ENCODE results near the gene MGAT4A.

The MGAT4A gene

DNA sequence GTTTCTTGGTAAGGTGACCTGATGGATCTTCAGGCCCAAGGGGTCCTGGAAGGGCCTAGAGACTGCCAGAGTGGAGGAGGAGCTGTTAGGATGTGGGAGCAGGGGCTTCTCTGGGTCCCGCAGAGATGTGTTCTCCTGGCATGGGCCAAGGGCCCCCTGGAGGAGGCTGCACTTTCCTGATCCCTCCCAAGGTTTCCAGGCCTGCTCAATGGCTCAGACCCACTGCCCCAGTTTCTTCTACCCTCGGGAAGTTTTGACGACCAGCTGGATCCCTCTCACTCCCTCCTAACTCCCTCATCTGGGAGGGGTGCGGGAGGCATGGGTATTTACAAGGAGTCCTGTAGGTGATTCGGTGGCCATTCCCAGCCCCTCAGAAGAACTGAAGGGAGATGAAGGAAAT, 158.7 kb downstream of the MGAT4A start:
- no peak for DNase-seq (ENCODE audit: low read depth)

DNA sequence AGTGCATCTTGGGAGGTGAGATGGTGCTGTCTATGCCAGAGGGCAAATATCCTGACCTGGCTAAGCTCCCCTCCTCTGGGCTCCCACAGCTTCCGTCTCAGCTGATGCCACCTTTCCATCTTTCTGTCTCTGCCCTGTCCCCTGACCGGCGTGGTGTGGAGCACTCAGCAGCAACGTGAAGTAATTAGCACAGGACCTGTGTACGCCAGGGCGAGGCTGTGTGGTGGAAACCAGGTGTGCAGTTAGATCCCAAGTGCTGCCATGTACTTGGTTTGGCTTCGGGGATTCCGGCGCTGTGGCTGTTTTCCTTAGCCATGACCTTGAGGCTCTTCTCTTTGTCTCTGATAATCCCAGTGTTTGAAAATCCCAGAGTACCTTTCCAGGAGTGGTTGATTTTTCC, 159.1 kb downstream of the MGAT4A start:
- DNase-seq (ENCODE audit: low read depth) = no peak

DNA sequence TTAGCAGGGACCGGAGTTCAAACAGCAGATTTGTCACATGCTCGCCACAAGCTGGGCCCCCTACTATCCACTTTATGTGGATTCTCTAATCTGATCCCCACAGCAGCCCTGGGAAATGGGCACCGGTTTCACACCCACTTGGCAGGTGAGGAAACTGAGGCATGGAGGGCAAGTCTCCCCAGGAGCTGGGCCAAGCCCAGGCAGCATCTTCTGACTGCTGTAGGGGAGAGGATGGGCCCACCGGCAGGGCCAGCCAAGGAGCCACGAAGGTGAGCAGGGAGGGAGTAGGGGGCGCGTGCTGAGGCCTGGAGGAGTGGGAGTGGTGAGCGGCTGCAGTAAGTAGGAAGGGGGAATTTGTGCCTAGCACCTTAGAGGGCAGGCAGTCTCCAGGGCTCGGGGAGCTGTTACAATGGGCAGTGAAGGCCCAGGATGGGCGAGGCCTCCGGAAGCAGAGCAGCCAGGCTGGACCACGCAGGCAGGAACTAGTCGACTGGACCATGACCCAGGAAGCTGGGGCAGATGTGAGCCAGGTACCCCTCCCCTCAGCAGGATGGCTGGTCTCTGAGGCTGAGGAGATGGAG, 159.7 kb downstream of the MGAT4A start:
- no peak for DNase-seq (ENCODE audit: low read depth)

DNA sequence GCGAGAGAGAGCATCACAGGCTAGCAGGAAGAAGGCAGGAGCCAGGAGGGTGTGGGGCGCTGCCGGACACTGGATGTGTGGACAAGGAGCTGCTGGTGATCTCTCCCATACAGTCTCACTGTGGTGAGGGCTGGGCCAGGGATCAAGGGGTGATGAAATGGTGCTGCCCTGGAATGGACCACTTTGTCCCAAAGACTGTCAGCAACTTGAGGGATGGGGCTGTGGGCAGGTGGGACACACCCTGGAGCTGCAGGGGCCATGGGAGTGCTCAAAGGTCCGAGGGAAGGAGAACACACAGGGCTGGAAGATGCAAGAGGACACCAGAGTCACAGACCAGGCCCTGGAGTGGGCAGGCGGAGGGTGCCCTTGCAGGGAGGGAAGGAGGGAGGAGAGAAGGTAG, 160.6 kb downstream of the MGAT4A start:
- no peak for DNase-seq (ENCODE audit: low read depth)

DNA sequence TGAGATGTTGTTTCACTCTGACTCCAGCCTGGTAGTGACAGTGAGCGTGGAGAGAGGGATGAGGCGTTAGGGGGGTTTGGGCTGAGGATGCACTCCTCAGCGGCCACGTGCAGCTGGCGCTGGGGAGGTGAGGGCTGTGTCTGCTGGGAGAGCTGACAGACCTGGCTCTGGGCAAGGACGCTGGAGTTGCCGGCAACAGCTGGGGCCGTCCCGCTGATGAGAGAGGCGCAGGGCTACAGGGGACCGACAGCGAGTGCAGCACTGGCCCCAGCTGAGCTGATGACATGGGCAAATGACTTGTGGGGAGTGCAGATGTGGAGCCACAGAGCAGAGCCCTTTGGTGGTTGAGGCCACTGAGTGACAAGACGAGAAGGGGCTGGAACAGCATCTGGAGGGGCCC, 161.0 kb downstream of the MGAT4A start:
- DNase-seq (ENCODE audit: low read depth) = no peak

DNA sequence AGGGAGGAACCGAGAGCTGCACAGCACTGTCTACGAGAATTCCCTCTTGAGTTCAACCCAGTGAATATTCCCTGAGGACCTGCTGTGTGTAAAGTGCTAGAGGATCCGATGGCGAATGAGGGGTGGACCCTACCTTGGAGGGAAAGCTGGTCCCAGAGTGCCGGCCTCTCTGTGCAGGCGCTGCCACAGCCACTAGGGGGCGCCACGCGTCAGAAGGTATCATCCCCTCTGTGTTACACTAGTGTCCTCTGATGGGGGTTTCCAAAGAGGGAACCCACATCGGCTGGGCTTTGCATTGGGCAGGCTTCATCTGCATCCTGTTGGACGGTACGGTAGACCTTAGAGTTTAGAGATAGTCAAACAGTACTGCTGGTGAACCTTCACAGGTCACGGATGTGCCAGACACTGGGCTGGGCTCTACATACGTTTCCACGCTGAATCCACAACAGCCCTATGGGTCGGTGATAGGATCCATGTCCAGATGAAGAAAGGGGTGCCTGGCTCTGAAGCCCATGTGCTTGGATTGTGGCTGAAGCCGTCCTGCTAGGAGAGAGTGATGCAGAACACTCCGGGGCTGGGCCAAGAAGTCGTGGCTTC, 161.6 kb downstream of the MGAT4A start:
- DNase-seq (ENCODE audit: low read depth) = no peak

Data from stromal cell of bone marrow (primary cell).